DND-41 (cell line): ENCODE data around the gene ALG12.

Experiments
- CTCF ChIP-seq: IDR thresholded peaks from 2 replicates; pipeline ENCODE4 v1.5.1; 2012; ENCODE audit warnings: borderline replicate concordance, low read length, moderate library complexity, mild to moderate bottlenecking; ENCODE audit not compliant: poor library complexity, severe bottlenecking; ENCODE audit errors: extremely low read depth
- EZH2 ChIP-seq: IDR thresholded peaks from 3 replicates; pipeline ENCODE4 v1.6.1; 2012; ENCODE audit warnings: borderline replicate concordance, low read depth, mild to moderate bottlenecking, moderate library complexity, low read length, inconsistent platforms; ENCODE audit not compliant: severe bottlenecking

- TF ChIP-seq CTCF (no peak), EZH2 (no peak)
These were observed 7.4 kb upstream of the ALG12 start for GRCh38 chr22:49925525-49926128.
